Uterus (tissue), 2 donors: ENCODE results near the gene KCNIP1.

Source experiments
- POLR2A ChIP-seq, 2 donors: fragments of 450-650 bp; IDR thresholded peaks; one replicate each; pipeline ENCODE4 v1.6.1; 2016; ENCODE audit warnings: antibody characterized with exemption in 2 of 2, mild to moderate bottlenecking in 1 of 2, moderate library complexity in 1 of 2
- TF ChIP-seq, protein P1 (sequence below), 4 experiments: fragments of 200-600 bp in 2 of 4; fragments of 450-650 bp in 2 of 4; sonication (generic) in 2 of 4; IDR thresholded peaks; one replicate each; pipeline ENCODE4 v1.5.1; 2016 to 2019; ENCODE audit warnings: antibody characterized with exemption in 4 of 4, mild to moderate bottlenecking in 2 of 4, moderate library complexity in 1 of 4

DNA sequence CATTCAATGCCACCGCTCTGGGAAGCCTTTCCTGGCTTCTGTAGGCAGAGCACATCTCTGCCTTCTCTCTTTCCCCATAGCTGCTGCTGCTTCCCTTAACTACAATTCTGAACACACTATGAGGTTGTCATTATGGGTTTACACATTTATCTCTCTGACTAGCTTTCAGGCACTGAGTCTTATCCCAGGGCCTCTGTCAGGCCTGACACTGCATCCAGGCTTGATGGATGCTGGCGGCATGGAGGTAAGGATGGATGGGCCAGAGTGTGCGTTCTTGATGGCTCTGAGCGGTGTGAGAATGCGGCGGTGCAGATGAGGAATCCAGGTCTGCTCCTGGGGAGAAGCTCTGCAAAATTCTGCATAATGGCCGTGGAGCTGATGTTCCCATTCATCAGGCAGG lies 6.3 kb downstream of the KCNIP1 start:
- TF ChIP-seq, protein P1, sequence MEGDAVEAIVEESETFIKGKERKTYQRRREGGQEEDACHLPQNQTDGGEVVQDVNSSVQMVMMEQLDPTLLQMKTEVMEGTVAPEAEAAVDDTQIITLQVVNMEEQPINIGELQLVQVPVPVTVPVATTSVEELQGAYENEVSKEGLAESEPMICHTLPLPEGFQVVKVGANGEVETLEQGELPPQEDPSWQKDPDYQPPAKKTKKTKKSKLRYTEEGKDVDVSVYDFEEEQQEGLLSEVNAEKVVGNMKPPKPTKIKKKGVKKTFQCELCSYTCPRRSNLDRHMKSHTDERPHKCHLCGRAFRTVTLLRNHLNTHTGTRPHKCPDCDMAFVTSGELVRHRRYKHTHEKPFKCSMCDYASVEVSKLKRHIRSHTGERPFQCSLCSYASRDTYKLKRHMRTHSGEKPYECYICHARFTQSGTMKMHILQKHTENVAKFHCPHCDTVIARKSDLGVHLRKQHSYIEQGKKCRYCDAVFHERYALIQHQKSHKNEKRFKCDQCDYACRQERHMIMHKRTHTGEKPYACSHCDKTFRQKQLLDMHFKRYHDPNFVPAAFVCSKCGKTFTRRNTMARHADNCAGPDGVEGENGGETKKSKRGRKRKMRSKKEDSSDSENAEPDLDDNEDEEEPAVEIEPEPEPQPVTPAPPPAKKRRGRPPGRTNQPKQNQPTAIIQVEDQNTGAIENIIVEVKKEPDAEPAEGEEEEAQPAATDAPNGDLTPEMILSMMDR (IDR thresholded peaks at IDR 0.05), result no peak
- TF ChIP-seq POLR2A (IDR thresholded peaks at IDR 0.05), result no peak
